NCI-H2227 (cell line): ENCODE measurements around the gene RNF166.

Experiments used
- DNase-seq: peaks from one replicate; lab custom pipeline; 2025; ENCODE audit not compliant: unreplicated experiment; lab: John Stamatoyannopoulos, UW

Gene RNF166

DNA sequence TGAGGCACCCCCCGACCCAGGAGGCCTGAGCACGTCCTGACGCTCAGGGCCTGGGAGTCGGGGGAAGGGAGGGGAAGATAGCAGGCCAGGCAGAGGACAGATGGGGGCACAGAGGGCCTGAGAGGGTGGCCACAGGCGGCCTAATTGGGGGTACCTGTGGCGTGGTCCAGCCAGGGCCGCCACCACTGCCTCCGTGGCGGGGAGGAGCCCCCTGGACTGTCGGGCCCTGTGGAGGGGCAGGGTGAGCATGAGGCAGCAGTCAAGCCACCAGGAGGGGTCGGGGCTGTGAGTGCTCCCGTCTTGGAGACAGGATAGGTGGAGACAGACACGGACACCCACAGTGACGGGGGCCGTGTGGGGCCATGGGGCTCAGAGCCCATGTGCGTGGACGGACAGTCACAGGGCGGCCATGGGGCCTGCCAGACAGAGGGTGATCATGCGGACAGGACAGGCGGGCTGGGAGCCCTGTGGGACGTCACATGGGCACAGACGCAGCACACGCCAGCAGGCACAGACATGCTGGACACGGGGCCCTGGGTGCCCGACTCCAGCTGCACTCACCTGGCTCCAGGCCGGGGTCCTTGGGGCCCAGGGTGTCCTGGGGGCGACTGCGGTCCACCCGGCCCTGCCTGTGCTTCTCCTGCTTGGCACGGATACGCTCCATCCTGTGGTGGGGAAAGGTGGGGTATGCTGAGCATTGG is 18.8 kb upstream of the RNF166 start:
- no peak for DNase-seq

DNA sequence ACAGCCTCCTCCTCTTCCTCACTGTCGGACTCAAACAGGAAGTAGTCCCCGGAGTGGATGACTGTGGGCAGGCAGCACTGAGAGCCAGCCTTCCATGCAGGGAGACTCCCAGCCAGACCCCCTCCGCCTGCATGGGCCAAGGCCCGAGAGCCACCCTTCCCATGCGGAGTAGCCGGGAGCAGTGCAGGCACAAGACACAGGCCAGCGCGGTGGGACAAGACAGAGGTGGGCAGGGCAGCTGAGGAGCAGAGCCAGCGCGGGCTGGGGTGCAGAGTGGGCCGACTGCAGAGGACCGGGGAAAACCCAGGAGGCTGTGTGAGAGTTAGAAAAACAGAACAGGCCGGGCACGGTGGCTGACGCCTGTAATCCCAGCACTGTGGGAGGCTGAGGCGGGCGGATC is 17.7 kb upstream of the RNF166 start:
- no peak for DNase-seq

DNA sequence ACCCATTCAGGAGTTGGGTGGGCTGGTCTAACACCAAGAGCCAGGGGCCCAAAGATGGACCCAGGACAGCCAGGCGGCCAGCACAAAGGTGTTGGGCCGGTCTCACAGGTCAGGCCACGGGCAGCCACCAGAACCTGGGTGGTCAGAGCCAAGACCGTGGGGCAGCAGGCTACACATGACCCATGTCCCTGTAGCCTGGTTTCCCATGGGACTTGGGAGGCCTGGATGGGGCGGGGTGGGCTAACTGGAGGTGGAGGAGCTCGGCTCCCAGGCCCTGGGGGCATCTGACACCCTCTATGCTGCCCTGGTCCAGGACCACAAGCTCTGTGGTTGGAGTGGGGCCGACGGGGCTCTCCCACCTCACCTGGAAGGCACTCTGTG is 17.3 kb upstream of the RNF166 start:
- no peak for DNase-seq

DNA sequence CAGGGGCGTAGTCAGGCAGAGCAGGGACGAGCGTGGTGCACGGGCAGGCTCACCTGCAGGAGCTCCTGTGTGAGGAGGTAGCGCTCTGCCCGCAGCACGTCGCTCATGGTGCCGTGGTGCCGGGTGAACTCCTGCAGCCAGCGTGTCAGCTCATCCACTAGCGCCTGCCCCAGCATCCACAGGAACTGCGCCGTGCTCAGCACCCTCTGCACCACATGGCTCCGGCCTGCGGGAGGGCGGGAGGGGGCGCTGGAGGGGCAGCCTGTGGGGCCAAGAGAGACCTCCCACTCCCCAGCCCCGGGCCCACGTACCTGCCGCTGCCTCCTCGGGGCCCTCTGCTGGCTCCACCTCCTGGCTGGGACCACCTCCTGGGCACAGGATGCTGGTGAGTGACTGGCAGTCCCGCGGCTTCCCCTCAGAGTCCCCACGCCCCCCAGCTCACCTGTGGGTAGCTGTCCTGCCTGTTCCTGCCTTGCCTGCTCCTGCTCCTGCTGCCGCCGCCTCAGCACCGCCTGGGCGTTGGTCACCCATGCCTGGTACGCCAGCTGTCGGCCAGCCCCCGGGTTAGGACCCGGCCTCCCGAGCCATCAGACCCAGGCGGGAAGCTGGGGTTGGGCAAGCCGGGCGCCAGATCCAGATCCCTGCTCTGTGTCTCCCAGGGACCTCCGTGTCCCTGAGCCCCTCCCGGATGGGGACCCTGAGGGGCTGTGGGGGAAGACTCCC is 16.7 kb upstream of the RNF166 start:
- no peak for DNase-seq

DNA sequence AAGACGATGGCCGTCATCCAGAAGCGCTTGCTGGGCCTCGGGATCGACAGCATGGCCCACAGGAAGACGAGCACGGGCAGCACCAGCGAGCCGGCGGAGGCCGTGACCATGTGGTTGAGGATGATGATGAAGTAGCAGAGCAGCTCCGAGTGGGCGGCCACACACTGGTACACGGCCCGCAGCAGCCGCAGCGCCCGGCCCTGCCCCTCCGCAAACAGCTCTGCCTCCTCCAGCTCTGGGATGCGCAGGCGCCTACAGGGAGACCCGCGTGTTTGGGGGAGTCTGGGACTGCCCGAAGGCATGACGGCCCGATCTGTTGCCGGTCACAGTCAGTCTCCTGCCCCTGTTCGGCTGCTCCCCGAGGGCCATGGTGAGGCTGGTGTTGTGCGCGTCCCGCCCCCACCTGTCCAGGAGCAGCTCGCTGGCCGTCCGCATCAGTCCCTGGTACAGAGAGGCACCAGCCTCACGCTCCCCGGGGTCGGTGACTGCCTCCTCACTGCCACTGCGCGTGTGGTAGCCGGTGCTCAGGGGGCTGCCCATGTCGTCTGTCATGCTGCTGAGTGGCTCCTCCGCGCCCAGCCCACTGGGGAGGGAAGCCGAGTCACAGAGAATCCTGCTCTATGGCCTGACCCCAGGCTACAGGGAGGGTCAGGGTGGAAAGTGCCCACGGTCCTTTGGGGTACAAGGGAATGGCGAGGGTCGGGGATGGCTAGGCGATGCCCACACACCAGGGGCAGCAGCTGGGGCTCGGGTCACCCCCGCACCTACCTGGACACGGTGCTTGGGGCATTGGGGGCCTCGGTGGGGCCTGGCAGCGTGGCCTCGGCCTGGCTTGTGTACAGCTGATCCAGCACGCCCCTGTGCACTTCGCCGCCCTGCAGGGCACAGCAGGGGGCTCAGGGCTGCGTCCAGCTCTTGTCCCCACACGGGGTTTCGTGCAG is 15.9 kb upstream of the RNF166 start:
- no peak for DNase-seq

DNA sequence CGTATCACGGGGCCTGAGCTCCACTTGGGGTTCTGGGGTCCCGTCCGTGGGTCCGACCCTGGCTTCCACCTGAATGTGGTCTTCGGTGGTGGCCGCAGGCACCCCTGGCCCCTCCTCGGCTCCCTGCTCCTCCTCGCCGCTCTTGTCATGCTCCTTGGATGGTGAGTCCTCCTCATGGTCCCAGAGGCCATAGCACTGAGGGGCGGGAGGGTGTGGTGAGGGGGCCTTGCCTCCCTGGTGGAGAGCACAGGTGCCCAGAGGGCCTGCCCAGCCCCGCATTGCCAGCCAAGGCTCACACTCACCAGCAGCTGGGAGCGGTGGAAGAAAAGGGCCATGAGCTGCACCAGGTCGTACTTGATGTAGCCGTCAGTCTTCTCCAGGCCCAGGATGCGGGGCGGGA is 15.0 kb upstream of the RNF166 start:
- DNase-seq, result no peak

DNA sequence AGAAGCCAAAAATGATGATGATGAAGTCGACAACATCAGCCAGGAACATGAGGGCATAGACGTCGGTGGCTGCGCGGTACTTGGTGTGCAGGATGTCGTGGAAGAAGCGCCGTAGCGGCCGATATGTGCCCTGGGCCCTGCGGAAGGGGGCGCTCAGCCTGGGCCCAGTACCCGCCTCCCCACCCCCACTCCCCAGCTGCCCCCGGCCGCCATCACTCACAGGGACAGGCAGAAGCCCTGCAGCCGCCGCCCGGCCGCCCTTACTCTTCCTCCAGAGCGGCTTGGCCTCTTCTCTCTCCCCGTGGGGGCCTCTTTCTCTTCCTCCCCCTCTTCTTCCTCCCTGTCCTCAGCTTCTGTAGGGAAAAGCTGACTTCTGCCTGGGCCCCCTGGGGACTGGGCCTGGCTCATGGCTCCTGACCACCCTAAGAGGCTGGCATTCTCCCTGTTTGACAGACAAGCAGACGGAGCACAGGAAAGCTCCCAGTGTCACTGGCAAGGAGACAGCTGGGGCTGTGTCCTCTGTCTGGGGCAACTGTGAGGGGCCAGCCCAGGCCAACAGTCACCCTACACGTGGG is 14.3 kb upstream of the RNF166 start:
- no peak for DNase-seq

DNA sequence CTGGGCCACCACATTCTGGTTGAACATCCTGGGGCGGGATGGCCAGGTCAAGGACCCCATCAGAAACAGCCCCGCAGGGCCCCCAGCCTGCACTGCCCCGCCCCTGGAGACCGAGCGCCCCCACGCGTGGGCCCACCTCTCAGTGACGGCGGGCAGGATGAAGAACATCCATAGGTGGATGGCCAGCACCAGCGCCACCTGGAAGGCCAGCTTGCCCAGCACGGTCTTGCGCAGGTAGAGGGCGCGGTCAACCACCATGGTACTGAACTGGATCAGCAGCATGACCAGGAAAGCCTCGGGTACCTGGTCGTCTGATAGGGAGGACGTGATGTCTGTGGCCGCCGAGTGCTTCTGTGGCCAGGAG is 13.7 kb upstream of the RNF166 start:
- no peak for DNase-seq

DNA sequence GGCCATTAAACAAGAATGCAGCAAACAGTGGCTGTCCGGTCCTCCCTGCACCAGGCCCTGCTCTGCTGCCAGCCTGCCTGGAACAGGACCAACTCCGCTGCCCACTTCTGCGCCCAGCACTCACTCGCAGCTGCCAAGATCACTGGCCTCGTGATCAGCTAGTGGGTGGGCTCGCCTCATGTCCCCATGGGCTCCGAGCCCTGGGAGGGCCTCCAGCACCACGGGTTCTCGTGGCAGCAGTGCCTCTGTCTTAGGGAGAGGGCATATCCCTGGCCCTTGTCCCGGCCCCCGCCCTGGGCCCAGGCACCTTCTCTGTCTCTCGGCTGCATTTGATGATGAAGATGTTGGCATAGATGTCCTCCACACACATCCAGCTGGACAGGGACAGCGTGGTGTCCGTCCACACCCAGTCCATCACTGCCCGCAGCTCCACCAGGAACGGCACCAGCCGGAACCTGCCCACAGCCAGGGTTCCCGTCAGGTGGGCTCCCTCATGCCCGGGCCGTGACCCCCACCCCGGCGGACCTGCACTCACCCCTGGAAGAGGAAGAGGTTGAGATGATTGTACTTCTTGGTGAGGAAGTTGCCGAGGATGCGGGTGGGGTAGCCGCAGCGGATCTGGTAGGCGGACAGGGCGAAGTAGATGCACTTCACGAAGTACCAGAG is 13.2 kb upstream of the RNF166 start:
- DNase-seq, result no peak

DNA sequence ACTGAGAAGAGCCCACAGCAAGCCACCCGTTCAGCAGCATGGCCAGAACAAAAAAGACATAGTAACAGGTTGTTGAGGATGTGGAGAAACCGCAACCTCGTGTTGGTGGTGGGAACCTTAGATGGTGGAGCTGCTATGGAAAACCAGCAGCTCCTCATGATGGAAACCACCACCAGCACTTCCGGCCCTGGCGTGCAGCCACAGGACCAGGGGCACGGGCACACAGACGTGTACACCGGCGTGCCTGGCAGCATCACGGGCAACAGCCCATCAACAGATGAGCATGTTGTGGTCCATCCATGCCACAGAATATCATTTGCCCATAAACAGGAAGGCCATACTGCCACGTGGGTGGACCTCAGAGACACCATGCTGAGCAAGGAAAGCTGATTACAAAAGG is 12.0 kb upstream of the RNF166 start:
- DNase-seq, result no peak

DNA sequence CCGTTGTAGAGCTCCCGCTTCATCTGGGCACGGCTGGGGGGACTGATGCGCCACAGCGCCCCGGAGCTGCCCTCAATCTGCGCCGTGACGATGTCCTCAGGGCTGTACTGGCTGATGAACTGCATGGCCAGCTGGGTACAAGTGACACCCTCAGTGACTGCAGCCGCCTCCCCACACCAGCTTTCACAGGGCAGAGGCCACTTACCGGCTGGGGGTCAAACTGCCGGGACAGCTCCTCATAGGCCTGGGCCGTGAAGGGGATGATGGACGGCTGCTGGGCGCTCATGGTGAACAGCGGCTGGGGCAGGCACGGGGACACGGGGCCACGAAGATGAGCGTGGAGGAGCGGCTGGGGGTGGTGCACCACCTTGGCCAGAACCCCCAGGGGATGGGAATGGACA is 10.4 kb upstream of the RNF166 start:
- DNase-seq, result no peak

DNA sequence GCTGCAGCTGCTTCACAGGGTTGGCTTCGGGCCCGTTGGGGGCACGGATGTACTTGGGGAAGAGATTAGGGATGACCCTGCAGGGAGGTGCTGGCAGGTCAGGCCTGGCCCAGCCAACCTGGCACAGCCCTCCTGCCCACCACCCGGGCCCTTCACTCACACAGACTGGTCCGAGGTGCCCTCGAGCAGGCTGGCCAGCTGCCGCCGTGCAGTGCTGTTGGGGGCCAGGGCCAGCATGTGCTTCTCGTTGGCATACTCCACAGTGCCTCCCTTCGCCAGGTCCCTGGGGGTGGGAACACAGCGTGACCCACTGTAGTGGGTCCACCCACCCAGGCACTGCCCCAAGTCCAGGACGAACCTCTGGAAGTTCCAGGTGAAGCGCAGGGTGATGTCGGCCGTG is 10.0 kb upstream of the RNF166 start:
- DNase-seq, result no peak

DNA sequence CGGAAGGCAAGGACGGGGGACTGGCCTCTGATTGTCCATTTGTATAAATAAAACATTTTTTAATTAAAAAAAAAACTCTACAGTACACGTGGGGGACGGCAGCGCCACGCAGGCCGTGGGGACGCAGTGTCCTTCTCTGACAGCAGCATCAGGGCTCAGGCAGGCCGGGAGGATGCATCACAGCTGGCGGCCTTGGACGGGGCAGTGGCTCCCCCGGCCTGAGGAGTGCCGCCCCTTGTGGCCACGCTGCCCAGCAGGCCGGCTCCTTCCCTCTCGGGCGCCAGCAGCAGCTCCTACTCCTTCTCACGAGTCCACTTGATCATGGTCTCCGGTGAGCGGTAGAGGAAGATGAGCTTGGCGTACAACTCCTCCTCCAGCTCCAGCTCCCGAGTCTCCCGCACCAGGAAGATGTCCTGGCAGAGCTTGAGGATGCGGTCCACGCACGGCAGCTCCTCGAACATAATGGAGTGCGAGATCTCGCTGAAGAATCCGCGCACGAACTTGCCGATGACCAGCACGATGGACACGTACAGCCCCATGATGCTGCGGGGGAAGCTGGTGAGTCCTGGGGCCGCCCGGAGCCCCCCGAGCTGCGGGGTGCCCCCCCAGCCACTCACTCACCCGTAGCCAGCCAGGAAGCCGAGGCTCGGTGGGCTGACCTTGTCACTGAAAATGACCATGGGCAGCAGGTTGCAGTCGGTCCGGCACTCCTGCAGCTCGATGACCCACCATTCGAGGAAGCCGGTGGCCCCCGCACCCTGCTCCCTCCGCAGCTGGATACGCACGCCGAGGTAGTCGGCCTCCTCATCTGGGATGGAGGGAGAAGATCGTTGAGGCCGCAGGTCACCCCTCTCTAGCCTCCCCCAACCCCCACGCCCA is 9.3 kb upstream of the RNF166 start:
- DNase-seq, result no peak

DNA sequence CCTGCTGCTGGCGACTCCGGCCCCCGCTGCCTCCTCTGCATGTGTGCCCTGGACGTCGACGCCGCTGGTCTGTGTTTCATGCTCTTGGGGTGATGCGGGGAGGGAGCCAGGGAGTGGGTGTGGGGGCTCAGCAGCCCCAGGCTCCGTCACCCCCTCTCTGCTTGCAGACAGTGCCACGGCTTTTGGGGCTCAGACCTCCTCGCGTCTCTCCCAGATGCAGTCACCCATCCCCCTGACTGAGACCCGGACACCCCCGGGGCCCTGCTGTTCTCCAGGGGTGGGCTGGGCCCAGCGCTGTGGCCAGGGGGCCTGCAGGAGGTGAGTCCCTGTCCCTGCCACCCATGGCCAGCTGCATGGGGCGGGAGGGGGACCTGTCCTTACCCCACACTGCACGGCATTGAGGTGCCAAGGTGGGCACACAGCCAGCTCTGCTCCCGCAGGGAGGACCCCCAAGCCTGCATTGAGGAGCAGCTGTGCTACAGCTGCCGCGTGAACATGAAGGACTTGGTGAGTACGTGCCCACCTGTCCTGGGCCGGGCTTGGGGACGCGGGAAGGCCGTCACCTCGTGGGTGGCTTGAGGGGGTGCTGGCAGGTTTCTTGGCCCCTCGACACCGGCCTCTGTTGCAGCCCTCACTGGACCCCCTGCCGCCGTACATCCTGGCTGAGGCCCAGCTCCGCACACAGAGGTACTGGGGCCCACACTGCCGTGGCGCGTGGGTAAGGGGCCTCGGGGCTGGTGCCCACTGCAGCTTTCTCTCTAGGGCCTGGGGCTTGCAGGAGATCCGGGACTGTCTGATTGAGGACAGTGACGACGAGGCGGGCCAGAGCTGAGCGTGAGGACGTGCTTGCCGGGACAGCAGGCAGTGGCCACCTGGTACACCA is 8.5 kb upstream of the RNF166 start:
- DNase-seq, result no peak

DNA sequence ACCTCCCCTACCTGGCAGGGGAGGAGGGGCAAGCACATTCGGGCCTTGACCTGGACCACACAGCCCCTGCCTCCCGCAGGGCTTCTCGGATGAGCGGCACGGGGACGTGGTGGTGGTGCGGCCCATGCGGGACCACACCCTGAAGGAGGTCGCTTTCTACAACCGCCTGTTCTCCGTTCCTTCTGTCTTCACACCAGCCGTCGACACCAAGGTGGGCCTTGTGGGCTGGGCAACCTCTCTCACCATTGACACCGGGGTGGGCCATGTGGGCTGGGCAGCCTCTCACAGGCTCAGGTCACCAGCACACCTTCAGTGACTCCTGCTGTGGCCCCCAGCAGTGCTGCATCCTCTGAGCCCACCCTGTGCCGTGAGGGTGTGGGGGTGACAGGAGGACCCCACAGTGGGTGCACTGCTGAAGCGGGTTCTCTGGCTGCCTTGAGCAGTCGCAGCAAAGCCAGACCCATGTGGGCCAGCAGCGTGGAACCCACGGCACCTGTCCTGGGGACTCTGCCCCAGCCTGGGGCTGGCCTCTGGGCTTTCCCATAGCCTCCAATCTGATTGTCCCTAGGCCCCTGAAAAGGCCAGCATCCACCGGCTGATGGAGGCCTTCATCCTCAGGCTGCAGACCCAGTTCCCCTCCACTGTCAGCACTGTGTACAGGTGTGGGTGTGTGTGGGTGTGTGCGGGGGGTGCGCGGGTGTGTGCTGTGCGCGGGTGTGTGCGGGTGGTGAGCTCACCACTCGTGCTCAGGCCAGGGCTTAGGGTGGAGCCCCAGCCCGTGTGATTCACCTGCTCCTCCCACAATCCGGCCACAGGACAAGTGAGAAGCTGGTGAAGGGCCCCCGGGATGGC is 7.6 kb upstream of the RNF166 start:
- DNase-seq, result no peak

DNA sequence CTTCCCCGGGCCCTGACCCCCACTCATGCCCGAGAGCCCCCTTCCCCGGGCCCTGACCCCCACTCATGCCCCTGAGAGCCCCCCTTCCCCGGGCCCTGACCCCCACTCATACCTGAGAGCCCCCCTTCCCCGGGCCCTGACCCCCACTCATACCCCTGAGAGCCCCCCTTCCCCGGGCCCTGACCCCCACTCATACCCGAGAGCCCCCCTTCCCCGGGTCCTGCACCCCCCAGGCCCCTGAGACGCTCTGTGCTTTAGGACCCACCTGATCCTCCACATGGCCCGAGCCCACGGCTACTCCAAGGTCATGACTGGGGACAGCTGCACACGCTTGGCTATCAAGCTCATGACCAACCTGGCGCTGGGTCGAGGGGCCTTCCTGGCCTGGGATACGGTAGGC is 6.8 kb upstream of the RNF166 start:
- DNase-seq, result no peak

DNA sequence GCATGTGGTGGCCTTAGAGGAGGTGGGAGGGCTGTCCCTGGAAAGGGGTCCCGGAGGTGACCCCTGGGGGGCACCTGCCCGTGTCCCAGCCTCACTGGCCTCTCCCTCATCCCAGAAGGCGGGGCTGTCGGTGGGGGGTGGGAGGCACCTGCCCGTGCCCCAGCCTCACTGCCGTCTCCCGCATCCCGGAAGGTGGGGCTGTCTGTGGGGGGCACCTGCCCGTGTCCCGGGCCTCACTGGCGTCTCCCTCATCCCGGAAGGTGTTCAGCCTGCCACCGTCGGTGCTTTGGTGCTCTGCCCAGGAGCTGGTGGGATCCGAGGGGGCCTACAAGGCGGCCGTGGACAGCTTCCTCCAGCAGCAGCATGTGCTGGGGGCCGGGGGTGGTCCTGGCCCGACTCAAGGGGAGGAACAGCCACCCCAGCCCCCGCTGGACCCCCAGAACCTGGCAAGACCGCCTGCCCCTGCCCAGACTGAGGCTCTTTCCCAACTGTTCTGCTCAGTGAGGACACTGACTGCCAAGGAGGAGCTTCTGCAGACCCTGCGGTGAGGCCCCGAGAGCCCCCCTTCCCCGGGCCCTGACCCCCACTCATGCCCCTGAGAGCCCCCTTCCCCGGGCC is 6.3 kb upstream of the RNF166 start:
- no peak for DNase-seq
